Measurements from ENCODE around the gene MOG. TPM values are rescaled to one million over a fixed set of nuclear protein-coding genes. Genes with fewer than 3 reads are reported as not detected.

The MOG gene
- polyA plus RNA-seq, 1 of the 3 experiments (the other 2 are of a cell fraction), result not detected

- Histone ChIP-seq H3K27me3 (ENCODE audit: insufficient read depth) (no peaks in the 10 kb centered on the region), H3K9me3 (no peaks in the 10 kb centered on the region), H3K9me2 (no peaks in the 10 kb centered on the region), H3K36me3 (replicated peaks in 1 of 2; ENCODE audit: control insufficient read depth in 1 of 2, insufficient read depth in 2 of 2, low read length in 1 of 2) (no peaks in the 10 kb centered on the region), H3K27ac (ENCODE audit: low read depth in 2 of 2, low read length in 1 of 2) (no peak overlapping the region), H3K9ac (no peak overlapping the region), H3F3A (replicated peaks; ENCODE audit: insufficient read depth) (peaks cover 4% of the 10 kb centered on the region), H3K79me2 (ENCODE audit: insufficient read depth) (peaks cover 14% of the 10 kb centered on the region; the same call in 1 of the 2 replicates), H3K4me3 (ENCODE audit: low read depth in 2 of 2, low read length in 1 of 2) (no peak overlapping the region; a peak in 1 of 4 replicates), H3K4me1 (ENCODE audit: control insufficient read depth in 1 of 2, insufficient read depth in 2 of 2, low read depth in 1 of 2, low read length in 1 of 2) (peaks cover 16 to 20% of the 10 kb centered on the region in 2 experiments; a peak in 2 of 4 replicates), H2AFZ (ENCODE audit: low read depth) (no peak overlapping the region), H3K4me2 (peak overlapping the region; percentile 99), H4K20me1 (ENCODE audit: insufficient read depth) (no peaks in the 10 kb centered on the region)
- POLR2A ChIA-PET, result no interaction called here
- WGBS (ENCODE audit: low lambda C conversion rate), result 92% methylated on average over 2 of the region's 2 CpGs
- no peak for DNase-seq
- CTCF ChIA-PET, result interaction anchor here (1.2 to 7.6 kb wide), 7 partner anchors 14 to 706 kb away, joined by 3 to 79 read pairs (median 5); partner anchors contain the start of gene TRIM27
- TF ChIP-seq REST (IDR thresholded peaks at IDR 0.05; ENCODE audit: low read depth, low read length), result no peak
- TF ChIP-seq MEF2A (IDR thresholded peaks at IDR 0.05; ENCODE audit: borderline replicate concordance, low read depth), result no peak
- TF ChIP-seq FOXM1 (IDR thresholded peaks at IDR 0.05; ENCODE audit: low read depth), result no peak
- no peak for TF ChIP-seq NRF1 (IDR thresholded peaks at IDR 0.05; ENCODE audit: low read depth, low read length)
- TF ChIP-seq GABPA (IDR thresholded peaks at IDR 0.05; ENCODE audit: low read depth), result no peak
- no peak for TF ChIP-seq EP300 (IDR thresholded peaks at IDR 0.05; ENCODE audit: borderline replicate concordance in 1 of 2, low read depth in 1 of 2, low read length in 1 of 2)
- TF ChIP-seq SIN3A (IDR thresholded peaks at IDR 0.05; ENCODE audit: borderline replicate concordance, low read depth, low read length), result no peak
- TF ChIP-seq EZH2phosphoT487 (IDR thresholded peaks at IDR 0.05; ENCODE audit: borderline replicate concordance, low read depth), result no peak
- no peak for TF ChIP-seq MXI1 (IDR thresholded peaks at IDR 0.05; ENCODE audit: low read depth, low read length)
- TF ChIP-seq RXRA (IDR thresholded peaks at IDR 0.05; ENCODE audit: borderline replicate concordance, low read depth), result no peak
- TF ChIP-seq ELF1 (IDR thresholded peaks at IDR 0.05), result no peak
- TF ChIP-seq NFIC (IDR thresholded peaks at IDR 0.05; ENCODE audit: borderline replicate concordance), result no peak
- TF ChIP-seq PBX3 (IDR thresholded peaks at IDR 0.05), result no peak
- TF ChIP-seq FOSL2 (IDR thresholded peaks at IDR 0.05; ENCODE audit: borderline replicate concordance, low read depth), result no peak
- TF ChIP-seq RCOR1 (IDR thresholded peaks at IDR 0.05; ENCODE audit: low read length), result no peak
- no peak for TF ChIP-seq MAX (IDR thresholded peaks at IDR 0.05; ENCODE audit: low read depth)
- TF ChIP-seq ZBTB33 (IDR thresholded peaks at IDR 0.05; ENCODE audit: borderline replicate concordance, low read depth), result no peak
- TF ChIP-seq CTCF (IDR thresholded peaks at IDR 0.05), result no peak
- no peak for TF ChIP-seq GATA2 (CRISPR knock-in tag; IDR thresholded peaks at IDR 0.05)
Observed at GRCh38 chr6:29629571-29629970, 27.3 kb upstream of the MOG start.

All from SK-N-SH (cell line).